HCT116 (cell line): ENCODE data around the gene SKAP1. TPM values are rescaled to one million over a fixed set of nuclear protein-coding genes. Genes with fewer than 3 reads are reported as not detected.

ENCODE experiments used
- ATAC-seq: fragments of 200-7000 bp; cut with Tn5 transposase; 2 replicates; pipeline ENCODE4 v1.9.1; 2020; ENCODE audit warnings: mild to moderate bottlenecking, moderate library complexity
- BruUV-seq: library from RNA; stranded (reverse); fragments of 400-500 nt; replicated peaks from 2 replicates; lab custom pipeline; 2021; lab: Mats Ljungman, UMichigan
- CTCF ChIA-PET: fragments of 300-600 bp; sonication (Branson Sonifier 250); formaldehyde crosslinking; loops from one replicate; lab custom pipeline; 2021; ENCODE audit warnings: antibody characterized with exemption; lab: Charles Lee
- POLR2A ChIA-PET: fragments of 300-600, 350-600 bp; sonication (Branson Sonifier 250); formaldehyde crosslinking; loops from one replicate; lab custom pipeline; 2021; ENCODE audit warnings: antibody characterized with exemption; lab: Charles Lee
- RAD21 ChIA-PET, 2 experiments: fragments of 300-600 bp; sonication (Branson Sonifier 250); formaldehyde crosslinking; loops; one replicate each; lab custom pipeline; 2023; ENCODE audit warnings: low total read pairs in 2 of 2; ENCODE audit not compliant: uncharacterized antibody in 2 of 2, unreplicated experiment in 2 of 2, low non-redundant PET in 1 of 2; lab: Charles Lee
- DNase-seq: peaks from one replicate; pipeline ENCODE4 v3.0.0-alpha.2; 2010; ENCODE audit warnings: low read depth, low spot score
- H2AFZ ChIP-seq: fragments of 200-600 bp; shearing (Covaris generic), sonication (generic); 2 replicates; pipeline ENCODE4 v1.6.1; 2017; ENCODE audit warnings: low read depth, mixed run types, mixed read lengths, antibody characterized with exemption, low read length; ENCODE audit not compliant: poor library complexity, severe bottlenecking
- H3K27ac ChIP-seq: 2 replicates; pipeline ENCODE4 v1.5.1; 2012; ENCODE audit warnings: low read depth, low read length
- H3K27me3 ChIP-seq: fragments of 200-600 bp; sonication (generic); 2 replicates; pipeline ENCODE4 v1.6.1; 2016; ENCODE audit warnings: mixed run types, low read length, mixed read lengths; ENCODE audit not compliant: insufficient read depth
- H3K36me3 ChIP-seq, 2 experiments: fragments of 200-500 bp in 1 of 2; fragments of 200-600 bp in 1 of 2; sonication (Bioruptor generic) in 1 of 2; sonication (generic) in 1 of 2; 2 replicates each; pipeline versions ENCODE4 v1.5.1 to v1.6.1; 2014 to 2016; ENCODE audit warnings: low read length in 2 of 2, inconsistent platforms in 1 of 2, mixed read lengths in 1 of 2, mixed run types in 1 of 2; ENCODE audit not compliant: insufficient read depth in 2 of 2, control insufficient read depth in 1 of 2
- H3K4me1 ChIP-seq, 2 experiments: fragments of 200-600 bp in 1 of 2; sonication (generic) in 1 of 2; 2 replicates each; pipeline versions ENCODE4 v1.5.1 to v1.6.1; 2012 to 2017; ENCODE audit warnings: low read length in 2 of 2, inconsistent platforms in 1 of 2, mild to moderate bottlenecking in 1 of 2, mixed read lengths in 1 of 2, mixed run types in 1 of 2, moderate library complexity in 1 of 2; ENCODE audit not compliant: insufficient read depth in 2 of 2, control insufficient read depth in 1 of 2
- H3K4me2 ChIP-seq: fragments of 200-600 bp; sonication (generic); 2 replicates; pipeline ENCODE4 v1.6.1; 2017; ENCODE audit warnings: mixed run types, low read length, mixed read lengths
- H3K4me3 ChIP-seq, 2 experiments: fragments of 200-600 bp in 1 of 2; sonication (generic) in 1 of 2; replicated peaks in 1 of 2; 2 replicates each; pipeline ENCODE4 v1.5.1; 2011 to 2016; ENCODE audit warnings: low read length in 2 of 2, control low read depth in 1 of 2, low read depth in 1 of 2, mild to moderate bottlenecking in 1 of 2, mixed read lengths in 1 of 2, mixed run types in 1 of 2
- H3K79me2 ChIP-seq: fragments of 200-600 bp; sonication (generic); 2 replicates; pipeline ENCODE4 v1.6.1; 2017; ENCODE audit warnings: mild to moderate bottlenecking, mixed run types, low read length, moderate library complexity, mixed read lengths; ENCODE audit not compliant: insufficient read depth
- H3K9ac ChIP-seq: fragments of 200-600 bp; sonication (generic); 2 replicates; pipeline ENCODE4 v1.6.1; 2016; ENCODE audit warnings: low read length, mixed read lengths
- H3K9me2 ChIP-seq: fragments of 200-600 bp; sonication (generic), shearing (Covaris generic); 2 replicates; pipeline ENCODE4 v1.6.1; 2017; ENCODE audit warnings: mixed run types, mild to moderate bottlenecking, moderate library complexity; ENCODE audit not compliant: insufficient read depth
- H3K9me3 ChIP-seq, 2 experiments: fragments of 200-500 bp in 1 of 2; fragments of 200-600 bp in 1 of 2; sonication (Bioruptor generic) in 1 of 2; sonication (generic) in 1 of 2; 2 replicates each; pipeline ENCODE4 v1.6.1; 2014 to 2017; ENCODE audit warnings: low read length in 2 of 2, mixed read lengths in 2 of 2, inconsistent platforms in 1 of 2, low read depth in 1 of 2, mild to moderate bottlenecking in 1 of 2, mixed run types in 1 of 2, moderate library complexity in 1 of 2; ENCODE audit not compliant: control insufficient read depth in 1 of 2, insufficient read depth in 1 of 2
- H4K20me1 ChIP-seq: fragments of 200-600 bp; sonication (generic), shearing (Covaris generic); 2 replicates; pipeline ENCODE4 v1.6.1; 2017; ENCODE audit warnings: mixed run types, mild to moderate bottlenecking, moderate library complexity; ENCODE audit not compliant: insufficient read depth
- CBX3 ChIP-seq: IDR thresholded peaks from 2 replicates; pipeline ENCODE4 v1.6.1; 2012; ENCODE audit warnings: low read depth
- CTCF ChIP-seq, 3 experiments: fragments of 200-600 bp in 1 of 3; sonication (generic) in 1 of 3; IDR thresholded peaks in 2 of 3; conservative IDR thresholded peaks in 1 of 3; 2 replicates each; pipeline ENCODE4 v1.5.1; 2012 to 2017; ENCODE audit warnings: low read depth in 2 of 3, low read length in 2 of 3, antibody characterized with exemption in 1 of 3, borderline replicate concordance in 1 of 3, control low read depth in 1 of 3, mild to moderate bottlenecking in 1 of 3, mixed read lengths in 1 of 3, mixed run types in 1 of 3, moderate library complexity in 1 of 3; ENCODE audit not compliant: insufficient read depth in 1 of 3
- EGR1 ChIP-seq: IDR thresholded peaks from 2 replicates; pipeline ENCODE4 v1.6.1; 2012; ENCODE audit warnings: low read depth
- ELF1 ChIP-seq: IDR thresholded peaks from 2 replicates; pipeline ENCODE4 v1.6.1; 2012; ENCODE audit warnings: low read depth, borderline replicate concordance
- EZH2 ChIP-seq: fragments of 200-600 bp; sonication (generic); IDR thresholded peaks from 2 replicates; pipeline ENCODE4 v1.6.1; 2017; ENCODE audit warnings: antibody characterized with exemption, mixed run types
- POLR2A ChIP-seq: IDR thresholded peaks from 2 replicates; pipeline ENCODE4 v1.7.0; 2011; ENCODE audit warnings: borderline replicate concordance; ENCODE audit not compliant: insufficient read depth, insufficient read length; ENCODE audit errors: extremely low read depth
- RAD21 ChIP-seq: IDR thresholded peaks from 2 replicates; pipeline ENCODE4 v1.6.1; 2012; ENCODE audit warnings: low read depth, mild to moderate bottlenecking
- SIN3A ChIP-seq: IDR thresholded peaks from 2 replicates; pipeline ENCODE4 v1.6.1; 2012; ENCODE audit warnings: low read depth
- SP1 ChIP-seq: IDR thresholded peaks from 2 replicates; pipeline ENCODE4 v1.6.1; 2012; ENCODE audit warnings: low read depth
- TCF7L2 ChIP-seq: IDR thresholded peaks from 2 replicates; pipeline ENCODE4 v1.7.0; 2011; ENCODE audit warnings: borderline replicate concordance, inconsistent platforms; ENCODE audit not compliant: insufficient read depth, insufficient read length; ENCODE audit errors: extremely low read depth
- YY1 ChIP-seq: IDR thresholded peaks from 2 replicates; pipeline ENCODE4 v1.6.1; 2011; ENCODE audit warnings: low read length, low read depth, moderate library complexity, mild to moderate bottlenecking; ENCODE audit not compliant: insufficient replicate concordance; ENCODE audit errors: extremely low read depth
- intact Hi-C: fragments of 100-400 bp; cut with micrococcal nuclease; formaldehyde crosslinking; loops from 2 replicates; pipeline ENCODE4 v1.10.0; 2022
- total RNA-seq: library from RNA; stranded (reverse); gene quantifications from one replicate; pipeline ENCODE4 v1.2.1, GENCODE V29; 2021; ENCODE audit not compliant: unreplicated experiment

The SKAP1 gene
- total RNA-seq, 1 experiment from 2014 or later: 12.4 TPM

- H3K9me2 ChIP-seq: no peaks in the 10 kb centered on the region
- H4K20me1 ChIP-seq: no peaks in the 10 kb centered on the region
- no peak overlapping the region for H3K4me2 ChIP-seq
- no peaks in the 10 kb centered on the region for H3K79me2 ChIP-seq
- DNase-seq (no peak), ATAC-seq (no peak)
- no peak overlapping the region for H3K4me3 ChIP-seq
- no peak overlapping the region for H2AFZ ChIP-seq
- POLR2A ChIA-PET: no interaction called here
- CTCF ChIA-PET: interaction anchor here (1.6 kb wide), 1 partner anchor 38 kb away, joined by 3 read pairs; no protein-coding TSS in a partner anchor
- H3K4me1 ChIP-seq: peaks cover 32 to 56% of the 10 kb centered on the region in 2 experiments
- BruUV-seq: no TSS peak
- intact Hi-C loops: no loop called here
- H3K9ac ChIP-seq: no peak overlapping the region
- H3K27ac ChIP-seq: no peak overlapping the region
- TF ChIP-seq SIN3A: no peak
- no peak for TF ChIP-seq EZH2
- no peak for TF ChIP-seq POLR2A
- TF ChIP-seq ELF1: no peak
- no peak for TF ChIP-seq CBX3
- no peak for TF ChIP-seq YY1
- TF ChIP-seq EGR1: no peak
- TF ChIP-seq CTCF (IDR thresholded peaks at IDR 0.05 in 2 of 3, conservative IDR thresholded peaks at IDR 0.05 in 1 of 3; ENCODE audit: borderline replicate concordance in 1 of 3, insufficient read depth in 1 of 3, low read depth in 2 of 3, low read length in 2 of 3): no peak
- no peak for TF ChIP-seq TCF7L2
- no peak for TF ChIP-seq RAD21
- TF ChIP-seq SP1: no peak
- no peaks in the 10 kb centered on the region for H3K36me3 ChIP-seq
- H3K27me3 ChIP-seq: no peaks in the 10 kb centered on the region
- RAD21 ChIA-PET: no interaction called here
- H3K9me3 ChIP-seq: no peaks in the 10 kb centered on the region
Observed at GRCh38 chr17:48190871-48191270, 239.1 kb downstream of the SKAP1 start.
